ENCODE results near the gene URB2.

Gene URB2

GRCh38 chr1:229643996-229644745, 18.1 kb downstream of the URB2 start:
- no peaks in the 10 kb centered on the region for H3K4me1 ChIP-seq (ENCODE audit: control insufficient read depth, insufficient read depth, low read length)
- H3K27ac ChIP-seq (ENCODE audit: low read length): no peak overlapping the region
- no peaks in the 10 kb centered on the region for H3K9me3 ChIP-seq (ENCODE audit: control insufficient read depth, insufficient read depth, low read length)
- DNase-seq (ENCODE audit: low read depth, low spot score): no peak
- no CpG with 5 or more reads among the region's 6 CpGs for WGBS (ENCODE audit: insufficient coverage, insufficient read length)
- peaks cover 30% of the 10 kb centered on the region for H3K36me3 ChIP-seq (ENCODE audit: control insufficient read depth, insufficient read depth, low read length)
- no peak overlapping the region for H3K4me3 ChIP-seq (ENCODE audit: low read length)
- H3K27me3 ChIP-seq (ENCODE audit: control insufficient read depth, insufficient read depth, low read length): no peaks in the 10 kb centered on the region

DNA sequence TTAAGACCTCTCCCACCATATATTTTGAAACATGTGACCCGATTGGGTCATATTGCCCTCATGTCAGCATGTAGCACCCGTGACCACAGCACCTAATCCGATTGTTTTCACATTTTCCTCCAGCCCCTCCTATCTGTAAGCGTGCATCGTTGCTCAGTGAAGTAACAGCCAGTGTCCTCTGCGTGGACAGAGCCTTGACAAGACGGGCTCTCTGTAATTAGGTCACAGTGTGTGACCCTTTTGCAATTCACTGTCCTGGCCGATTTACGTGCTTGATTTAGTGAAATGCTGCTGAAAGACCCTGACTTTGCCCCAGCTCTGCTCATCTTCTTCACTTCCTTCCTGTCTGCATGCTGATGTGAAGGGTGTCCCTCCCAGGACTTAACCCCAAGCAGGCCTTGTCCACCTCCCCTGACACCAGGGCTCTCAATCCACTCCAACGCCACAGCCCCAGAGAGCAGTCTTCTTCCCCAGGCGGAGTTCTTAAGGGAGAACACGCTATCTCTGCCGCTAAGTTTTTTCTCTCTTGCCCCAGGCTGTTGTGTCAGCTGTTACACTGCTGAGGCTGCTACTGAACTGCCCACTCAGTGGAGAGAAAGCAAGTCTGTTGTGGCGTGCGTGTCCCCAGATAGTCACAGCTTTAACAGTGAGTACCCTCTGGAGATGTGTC, 19.4 kb downstream of the URB2 start:
- Histone ChIP-seq H3K4me1 (ENCODE audit: control insufficient read depth, insufficient read depth, low read length) (no peaks in the 10 kb centered on the region), H3K9me3 (ENCODE audit: control insufficient read depth, insufficient read depth, low read length) (no peaks in the 10 kb centered on the region), H3K4me3 (ENCODE audit: low read length) (no peak overlapping the region), H3K27me3 (ENCODE audit: control insufficient read depth, insufficient read depth, low read length) (no peaks in the 10 kb centered on the region), H3K36me3 (ENCODE audit: control insufficient read depth, insufficient read depth, low read length) (peaks cover 32% of the 10 kb centered on the region), H3K27ac (ENCODE audit: low read length) (no peak overlapping the region)
- WGBS (ENCODE audit: insufficient coverage, insufficient read length): no CpG with 5 or more reads among the region's 15 CpGs
- DNase-seq (ENCODE audit: low read depth, low spot score): no peak

DNA sequence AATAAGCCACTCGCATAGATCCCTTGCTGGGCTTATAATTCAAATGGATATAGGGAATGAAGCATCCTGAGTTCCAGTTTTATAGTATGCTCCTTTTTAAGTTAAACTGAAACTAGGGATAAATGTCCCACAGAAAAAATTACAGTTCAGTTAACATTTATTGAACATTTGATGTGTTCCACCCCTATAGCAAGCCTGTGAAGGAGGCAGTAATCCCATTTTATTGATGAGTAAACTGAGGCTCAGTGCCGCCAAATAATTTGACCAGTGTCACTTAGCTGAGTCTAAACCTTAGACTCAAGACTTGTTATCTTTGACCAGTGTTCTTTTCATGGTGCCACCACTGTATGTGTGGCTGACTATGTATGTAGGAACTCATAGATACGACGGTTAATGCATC, 22.4 kb downstream of the URB2 start:
- no peaks in the 10 kb centered on the region for H3K9me3 ChIP-seq (ENCODE audit: control insufficient read depth, insufficient read depth, low read length)
- WGBS (ENCODE audit: insufficient coverage, insufficient read length): no CpG with 5 or more reads among the region's 4 CpGs
- H3K4me3 ChIP-seq (ENCODE audit: low read length): no peak overlapping the region
- DNase-seq (ENCODE audit: low read depth, low spot score): no peak
- peaks cover 33% of the 10 kb centered on the region for H3K36me3 ChIP-seq (ENCODE audit: control insufficient read depth, insufficient read depth, low read length)
- no peaks in the 10 kb centered on the region for H3K27me3 ChIP-seq (ENCODE audit: control insufficient read depth, insufficient read depth, low read length)
- H3K27ac ChIP-seq (ENCODE audit: low read length): no peak overlapping the region
- H3K4me1 ChIP-seq (ENCODE audit: control insufficient read depth, insufficient read depth, low read length): no peaks in the 10 kb centered on the region

- no peaks in the 10 kb centered on the region for H3K9me3 ChIP-seq (ENCODE audit: control insufficient read depth, insufficient read depth, low read length)
- H3K4me1 ChIP-seq (ENCODE audit: control insufficient read depth, insufficient read depth, low read length): no peaks in the 10 kb centered on the region
- peaks cover 26% of the 10 kb centered on the region for H3K36me3 ChIP-seq (ENCODE audit: control insufficient read depth, insufficient read depth, low read length)
- H3K27me3 ChIP-seq (ENCODE audit: control insufficient read depth, insufficient read depth, low read length): no peaks in the 10 kb centered on the region
- DNase-seq (ENCODE audit: low read depth, low spot score): no peak
- no peak overlapping the region for H3K27ac ChIP-seq (ENCODE audit: low read length)
- no CpG with 5 or more reads among the region's 4 CpGs for WGBS (ENCODE audit: insufficient coverage, insufficient read length)
- no peak overlapping the region for H3K4me3 ChIP-seq (ENCODE audit: low read length)
Observed at GRCh38 chr1:229650045-229650444, 24.0 kb downstream of the URB2 start.

DNA sequence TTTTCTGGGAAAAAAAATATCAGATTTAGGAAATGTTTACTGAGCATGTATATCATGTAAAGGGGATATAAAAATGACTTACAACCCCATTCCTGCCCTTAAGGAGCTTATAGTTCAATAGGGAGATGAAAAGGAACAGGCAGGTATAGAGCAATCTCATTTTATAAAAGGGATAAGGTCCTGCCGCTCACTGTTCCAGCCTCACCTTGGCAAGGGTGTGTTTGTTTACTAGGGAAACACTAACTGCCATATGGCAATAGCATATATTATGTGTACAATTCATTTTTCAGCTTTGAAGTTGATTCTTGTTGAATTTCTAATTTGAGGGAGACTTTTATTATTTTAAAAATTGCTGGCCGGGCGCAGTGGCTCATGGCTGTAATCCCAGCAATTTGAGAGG, 25.5 kb downstream of the URB2 start:
- Histone ChIP-seq H3K9me3 (ENCODE audit: control insufficient read depth, insufficient read depth, low read length) (no peaks in the 10 kb centered on the region), H3K4me1 (ENCODE audit: control insufficient read depth, insufficient read depth, low read length) (no peaks in the 10 kb centered on the region), H3K36me3 (ENCODE audit: control insufficient read depth, insufficient read depth, low read length) (peaks cover 24% of the 10 kb centered on the region), H3K27me3 (ENCODE audit: control insufficient read depth, insufficient read depth, low read length) (no peaks in the 10 kb centered on the region), H3K27ac (ENCODE audit: low read length) (no peak overlapping the region), H3K4me3 (ENCODE audit: low read length) (no peak overlapping the region)
- no CpG with 5 or more reads among the region's 3 CpGs for WGBS (ENCODE audit: insufficient coverage, insufficient read length)
- no peak for DNase-seq (ENCODE audit: low read depth, low spot score)

- no peak for DNase-seq (ENCODE audit: low read depth, low spot score)
- H3K4me1 ChIP-seq (ENCODE audit: control insufficient read depth, insufficient read depth, low read length): no peaks in the 10 kb centered on the region
- WGBS (ENCODE audit: insufficient coverage, insufficient read length): no CpG with 5 or more reads among the region's 1 CpG
- no peaks in the 10 kb centered on the region for H3K27me3 ChIP-seq (ENCODE audit: control insufficient read depth, insufficient read depth, low read length)
- H3K36me3 ChIP-seq (ENCODE audit: control insufficient read depth, insufficient read depth, low read length): peaks cover 15% of the 10 kb centered on the region; the same call in 1 of the 2 replicates
- no peak overlapping the region for H3K4me3 ChIP-seq (ENCODE audit: low read length)
- no peak overlapping the region for H3K27ac ChIP-seq (ENCODE audit: low read length)
- no peaks in the 10 kb centered on the region for H3K9me3 ChIP-seq (ENCODE audit: control insufficient read depth, insufficient read depth, low read length)
Observed at GRCh38 chr1:229653420-229653819, 27.4 kb downstream of the URB2 start.

DNA sequence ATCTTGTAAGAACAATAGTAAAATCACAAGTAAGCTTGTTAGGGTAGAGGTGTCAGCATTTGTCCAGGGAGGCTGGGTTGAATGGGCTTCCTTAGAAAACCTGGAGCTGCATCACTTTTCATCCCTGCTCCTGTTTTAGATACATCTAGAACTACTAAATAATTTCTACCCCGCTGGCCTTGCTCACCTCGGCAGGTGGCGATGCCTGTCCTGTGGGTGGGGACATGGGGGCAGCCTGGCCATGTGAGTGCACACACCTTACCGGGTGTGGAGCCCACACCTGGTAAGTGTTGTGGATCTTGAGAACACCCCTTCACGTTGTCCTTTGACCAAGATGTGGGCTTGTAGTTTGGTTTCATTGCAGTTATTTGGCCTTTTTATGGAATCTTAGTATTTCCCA, 29.7 kb downstream of the URB2 start:
- no peak for DNase-seq (ENCODE audit: low read depth, low spot score)
- Histone ChIP-seq H3K4me3 (ENCODE audit: low read length) (no peak overlapping the region), H3K27ac (ENCODE audit: low read length) (no peak overlapping the region), H3K4me1 (ENCODE audit: control insufficient read depth, insufficient read depth, low read length) (no peaks in the 10 kb centered on the region), H3K36me3 (ENCODE audit: control insufficient read depth, insufficient read depth, low read length) (peaks cover 11% of the 10 kb centered on the region; the same call in 1 of the 2 replicates), H3K27me3 (ENCODE audit: control insufficient read depth, insufficient read depth, low read length) (no peaks in the 10 kb centered on the region), H3K9me3 (ENCODE audit: control insufficient read depth, insufficient read depth, low read length) (no peaks in the 10 kb centered on the region)
- no CpG with 5 or more reads among the region's 5 CpGs for WGBS (ENCODE audit: insufficient coverage, insufficient read length)

DNA sequence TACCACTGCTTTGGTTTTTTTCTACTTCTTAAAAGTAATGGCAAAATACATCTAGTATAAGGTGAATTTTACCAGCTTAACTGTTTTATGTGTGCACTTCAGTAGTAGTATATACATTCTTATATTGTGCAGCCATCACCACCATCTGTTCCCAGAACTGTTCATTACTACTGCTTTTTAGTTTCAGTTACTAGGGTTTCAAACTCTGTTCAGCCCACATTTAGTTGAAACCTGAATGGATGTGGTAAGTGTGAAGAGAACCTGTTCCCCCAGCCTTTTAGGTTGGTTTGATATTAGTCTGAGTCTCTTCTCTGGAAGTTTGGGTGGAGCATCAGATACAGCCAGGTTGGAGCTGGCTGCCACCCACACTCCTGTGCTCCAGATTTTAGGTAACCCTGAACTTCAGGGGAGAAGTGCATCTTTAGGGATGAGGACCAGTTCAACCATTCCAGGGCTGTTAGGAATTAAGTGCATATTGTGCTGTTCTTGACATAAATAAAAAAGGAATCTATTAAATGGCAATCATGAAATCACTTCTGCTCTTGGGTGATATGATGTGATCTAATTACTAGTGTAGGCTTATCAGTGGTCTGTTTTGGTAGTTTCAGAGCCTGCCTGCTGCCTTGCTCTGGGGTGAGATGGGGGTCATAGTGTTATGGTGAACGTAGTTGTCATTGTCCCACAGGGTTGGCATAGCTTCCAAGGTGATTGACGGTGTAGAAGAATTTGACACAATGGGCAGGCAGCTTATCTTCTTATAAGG, 32.1 kb downstream of the URB2 start:
- Histone ChIP-seq H3K27me3 (ENCODE audit: control insufficient read depth, insufficient read depth, low read length) (no peaks in the 10 kb centered on the region), H3K9me3 (ENCODE audit: control insufficient read depth, insufficient read depth, low read length) (no peaks in the 10 kb centered on the region), H3K36me3 (ENCODE audit: control insufficient read depth, insufficient read depth, low read length) (peaks cover 13% of the 10 kb centered on the region), H3K4me3 (ENCODE audit: low read length) (no peak overlapping the region), H3K4me1 (ENCODE audit: control insufficient read depth, insufficient read depth, low read length) (no peaks in the 10 kb centered on the region), H3K27ac (ENCODE audit: low read length) (no peak overlapping the region)
- DNase-seq (ENCODE audit: low read depth, low spot score): no peak
- no CpG with 5 or more reads among the region's 2 CpGs for WGBS (ENCODE audit: insufficient coverage, insufficient read length)

DNA sequence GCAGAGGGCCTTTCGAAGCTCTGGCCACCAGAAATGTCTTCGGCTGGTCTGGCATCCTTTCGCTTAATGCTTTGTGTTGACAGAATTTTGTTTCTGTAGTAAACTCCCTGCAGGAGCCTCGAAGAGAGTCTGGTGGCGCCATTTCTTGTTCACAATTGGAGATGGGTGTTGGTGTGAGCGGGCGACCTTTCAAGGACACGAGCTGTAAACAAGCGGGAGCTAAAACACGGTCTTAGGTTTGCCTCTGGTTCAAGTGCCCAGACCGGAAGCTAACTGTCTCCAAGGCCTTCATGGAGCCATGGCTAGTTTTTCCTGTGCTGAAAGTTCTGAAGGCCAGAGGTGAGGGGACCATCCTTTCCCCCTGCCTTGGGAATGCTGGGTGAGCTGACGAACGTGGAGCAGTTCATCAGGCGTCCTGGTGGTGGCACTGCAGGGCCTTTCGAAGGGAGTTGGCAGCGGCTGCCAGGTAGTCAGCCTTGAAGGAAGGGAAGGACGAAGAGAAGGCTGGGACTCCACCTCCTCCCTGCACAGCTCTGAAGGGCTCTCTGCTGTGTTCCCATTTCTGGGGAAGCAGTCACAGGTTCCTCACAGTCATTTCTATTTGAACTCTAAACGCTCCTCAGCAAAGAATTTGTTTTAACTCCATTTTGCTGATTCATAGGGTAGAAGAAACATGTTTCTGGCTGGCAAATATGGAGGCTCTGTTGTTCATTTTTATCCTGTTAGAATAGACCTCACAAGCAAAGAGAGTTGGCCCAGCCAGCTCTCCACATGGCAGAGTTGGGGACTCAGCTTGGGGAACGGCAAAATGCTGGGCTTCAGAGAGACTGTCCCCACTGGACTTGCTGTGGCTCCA, 35.2 kb downstream of the URB2 start:
- Histone ChIP-seq H3K27me3 (ENCODE audit: control insufficient read depth, insufficient read depth, low read length) (no peaks in the 10 kb centered on the region), H3K36me3 (ENCODE audit: control insufficient read depth, insufficient read depth, low read length) (peaks cover 8% of the 10 kb centered on the region), H3K4me1 (ENCODE audit: control insufficient read depth, insufficient read depth, low read length) (no peaks in the 10 kb centered on the region), H3K4me3 (ENCODE audit: low read length) (no peak overlapping the region), H3K27ac (ENCODE audit: low read length) (no peak overlapping the region), H3K9me3 (ENCODE audit: control insufficient read depth, insufficient read depth, low read length) (no peaks in the 10 kb centered on the region)
- no CpG with 5 or more reads among the region's 19 CpGs for WGBS (ENCODE audit: insufficient coverage, insufficient read length)
- peak; percentile 48 for DNase-seq (ENCODE audit: low read depth, low spot score)

DNA sequence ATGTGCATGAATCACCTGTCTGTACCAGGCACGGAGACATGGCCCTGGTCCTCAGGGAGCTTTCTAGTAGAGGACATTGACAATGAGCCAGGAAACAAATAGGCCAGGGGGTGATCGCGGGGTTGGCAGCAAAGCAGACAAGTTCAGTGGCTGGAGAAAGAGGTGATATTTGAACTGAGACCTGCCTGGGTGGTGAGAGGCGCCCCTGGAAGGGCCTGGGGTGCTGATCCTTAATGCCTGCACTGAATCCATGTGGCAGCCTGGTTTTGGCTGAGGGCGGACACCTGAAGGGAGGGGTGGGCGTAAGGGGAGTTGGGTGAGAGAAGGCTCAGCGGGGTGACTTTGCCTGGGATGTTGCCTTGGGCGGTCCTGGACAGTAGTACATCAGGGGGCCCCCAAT, 35.9 kb downstream of the URB2 start:
- H3K27me3 ChIP-seq (ENCODE audit: control insufficient read depth, insufficient read depth, low read length): no peaks in the 10 kb centered on the region; the same call in 1 of the 2 replicates
- no peak for DNase-seq (ENCODE audit: low read depth, low spot score)
- H3K4me1 ChIP-seq (ENCODE audit: control insufficient read depth, insufficient read depth, low read length): no peaks in the 10 kb centered on the region
- peaks cover 8% of the 10 kb centered on the region for H3K36me3 ChIP-seq (ENCODE audit: control insufficient read depth, insufficient read depth, low read length)
- H3K27ac ChIP-seq (ENCODE audit: low read length): no peak overlapping the region
- WGBS (ENCODE audit: insufficient coverage, insufficient read length): no CpG with 5 or more reads among the region's 8 CpGs
- no peaks in the 10 kb centered on the region for H3K9me3 ChIP-seq (ENCODE audit: control insufficient read depth, insufficient read depth, low read length)
- H3K4me3 ChIP-seq (ENCODE audit: low read length): no peak overlapping the region

Measured in iPS DF 6.9 (cell line).